Measurements from ENCODE around the gene SULT1A4. TPM values are rescaled to one million over a fixed set of nuclear protein-coding genes. Genes with fewer than 3 reads are reported as not detected.
A peak's percentile ranks its signal among the peaks of the same experiment; 100 is the strongest.
"Not testable (repeated sequence)": the region's sequence is repeated elsewhere in the genome, so short reads cannot be mapped to it uniquely, and the experiment has no call there.

SULT1A4 gene
- polyA plus RNA-seq (ENCODE audit: low read depth in 6 of 6): 1 to 10 TPM in 2 of 6 donors, under 1 TPM in 1, not detected in 3; 0.78 to 2.1 (median 1.9) TPM

DNA sequence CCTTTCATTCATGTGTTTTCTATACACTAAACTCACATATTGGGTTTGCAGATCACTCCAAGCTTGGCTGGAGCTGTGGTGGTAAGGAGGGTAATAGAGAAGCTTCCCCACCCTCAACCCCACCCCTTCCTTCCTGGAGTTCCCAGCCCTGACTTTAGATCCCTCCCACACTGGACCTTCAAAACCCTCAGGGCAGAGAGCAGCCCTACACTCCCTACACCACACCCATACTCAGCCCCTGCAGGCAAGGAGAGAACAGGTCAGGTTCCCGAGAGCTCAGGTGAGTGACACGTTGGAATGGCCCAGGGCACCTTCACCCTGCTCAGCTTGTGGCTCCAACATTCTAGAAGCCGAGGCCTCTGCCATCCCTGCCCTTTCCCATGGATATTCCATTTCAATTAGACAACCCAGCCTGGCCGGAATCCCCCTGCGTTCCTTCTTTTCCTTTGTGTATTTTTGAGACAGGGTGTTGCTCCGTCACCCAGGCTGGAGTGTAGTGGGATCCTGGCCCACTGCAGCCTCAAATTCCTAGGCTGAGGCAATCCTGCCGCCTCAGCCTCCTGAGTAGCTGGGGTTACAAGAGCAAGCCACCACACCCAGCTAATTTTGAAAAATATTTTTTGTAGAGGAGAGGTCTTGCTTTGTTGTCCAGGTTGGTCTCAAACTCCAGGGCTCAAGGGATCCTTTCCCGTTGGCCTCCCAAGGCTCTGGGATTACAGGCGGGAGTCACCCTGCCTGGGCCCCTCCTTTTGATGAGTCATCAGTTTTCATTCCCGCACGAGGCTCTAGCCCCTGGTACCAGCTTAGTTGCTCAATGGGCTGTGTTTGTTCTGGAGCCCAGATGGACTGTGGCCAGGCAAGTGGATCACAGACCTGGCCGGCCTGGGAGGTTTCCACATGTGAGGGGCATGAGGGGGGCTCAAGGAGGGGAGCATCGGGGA, at the start of gene SULT1A4:
SULT1A4 (plus strand) TSS at position 208 of the 941 bp plus-strand sequence. CDS start 1,473 bp downstream, outside the sequence.
- H3K27me3 Mint-ChIP-seq; H3K4me1 Mint-ChIP-seq; H3K9me3 Mint-ChIP-seq; H3K27ac Mint-ChIP-seq; H3K4me3 Mint-ChIP-seq; ATAC-seq (ENCODE audit: low read depth in 2 of 2); H3K36me3 Mint-ChIP-seq; DNase-seq: not testable (repeated sequence)

DNA sequence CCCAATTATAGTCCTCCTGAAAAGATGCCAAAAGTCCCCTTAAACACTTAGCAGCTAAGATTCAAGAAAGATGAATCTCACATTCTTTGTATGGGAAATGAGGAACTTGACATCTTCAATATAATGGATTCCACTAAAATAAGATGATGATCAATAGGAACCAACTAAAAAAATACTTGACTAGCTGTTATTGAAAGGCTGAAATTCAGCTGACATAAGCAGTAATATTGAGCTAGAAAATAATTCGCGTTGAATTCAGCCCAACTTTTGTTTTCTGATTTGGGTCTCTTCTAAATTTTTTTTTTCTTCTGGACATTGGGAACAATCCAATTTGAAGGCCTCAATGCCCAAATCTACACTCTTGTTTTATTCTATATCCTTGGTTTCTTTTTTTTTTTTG, 36.1 kb upstream of the SULT1A4 start:
- H3K27me3 Mint-ChIP-seq; H3K4me3 Mint-ChIP-seq; H3K36me3 Mint-ChIP-seq; DNase-seq; H3K9me3 Mint-ChIP-seq; H3K4me1 Mint-ChIP-seq; ATAC-seq (ENCODE audit: low read depth in 2 of 2): not testable (repeated sequence)
- H3K27ac Mint-ChIP-seq: peak overlapping the region in 1 of 6 donors; percentile 76

- peaks cover 5 to 16% (median 11%) of the 10 kb centered on the region in 3 donors for H3K4me1 Mint-ChIP-seq
- not testable (repeated sequence) for H3K36me3 Mint-ChIP-seq; H3K4me3 Mint-ChIP-seq; H3K27me3 Mint-ChIP-seq; DNase-seq; H3K9me3 Mint-ChIP-seq; ATAC-seq (ENCODE audit: low read depth in 2 of 2); H3K27ac Mint-ChIP-seq
Observed at GRCh38 chr16:29425390-29425789, 34.3 kb upstream of the SULT1A4 start.

DNA sequence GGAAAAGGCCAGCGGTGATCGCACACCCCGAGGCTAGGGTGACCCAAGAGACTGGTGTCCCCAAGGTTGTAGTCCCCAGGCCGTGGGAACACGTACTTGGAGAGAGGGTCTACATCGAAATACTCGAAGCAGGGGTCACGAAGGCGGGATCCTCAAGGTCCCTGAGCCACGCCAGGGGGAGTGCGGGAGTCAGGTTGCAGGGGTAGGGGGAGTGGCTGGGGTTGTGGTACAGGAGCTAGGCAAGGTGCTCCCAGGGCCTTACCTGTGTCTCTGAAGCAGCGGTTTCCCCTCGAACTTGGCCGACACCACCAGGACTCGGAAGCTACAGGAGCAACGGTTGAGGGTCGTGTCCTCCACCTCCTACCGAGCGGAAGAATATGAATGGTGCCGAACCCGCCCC, 6.0 kb upstream of the SULT1A4 start:
- not testable (repeated sequence) for H3K4me3 Mint-ChIP-seq, H3K27me3 Mint-ChIP-seq, H3K4me1 Mint-ChIP-seq, H3K36me3 Mint-ChIP-seq, H3K27ac Mint-ChIP-seq, DNase-seq, H3K9me3 Mint-ChIP-seq
- ATAC-seq (ENCODE audit: low read depth in 2 of 2): peak; percentile 19 to 22

DNA sequence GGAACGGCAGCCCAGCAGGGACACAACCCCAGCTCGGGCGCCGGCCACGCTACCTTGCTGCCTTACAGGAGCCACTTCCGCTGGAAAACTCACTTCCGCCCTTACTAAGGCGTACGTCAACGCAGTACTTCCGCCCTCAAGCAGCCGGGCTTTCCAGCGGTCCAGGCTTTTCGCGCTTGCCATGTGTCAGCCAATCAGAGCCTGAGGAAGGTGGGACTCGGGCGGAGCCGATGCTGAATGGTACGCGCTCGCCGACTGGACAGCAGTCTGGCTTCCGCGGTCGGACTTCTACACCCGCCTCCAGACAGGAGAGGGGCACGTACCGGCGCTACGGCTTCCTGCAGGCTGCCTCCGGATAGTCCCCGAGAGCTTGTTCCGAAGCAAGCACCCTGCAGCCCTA, 5.4 kb upstream of the SULT1A4 start, which contains the start of the genes BOLA2 and SLX1B:
BOLA2 (minus strand) TSS at position 83 of the 400 bp plus-strand sequence. CDS start 98 bp downstream, outside the sequence.
SLX1B (plus strand) TSS at position 265 of the 400 bp plus-strand sequence.
- peak; percentile 86 to 88 for ATAC-seq (ENCODE audit: low read depth in 2 of 2)
- H3K9me3 Mint-ChIP-seq, H3K36me3 Mint-ChIP-seq, DNase-seq, H3K27me3 Mint-ChIP-seq, H3K4me1 Mint-ChIP-seq, H3K4me3 Mint-ChIP-seq, H3K27ac Mint-ChIP-seq: not testable (repeated sequence)

DNA sequence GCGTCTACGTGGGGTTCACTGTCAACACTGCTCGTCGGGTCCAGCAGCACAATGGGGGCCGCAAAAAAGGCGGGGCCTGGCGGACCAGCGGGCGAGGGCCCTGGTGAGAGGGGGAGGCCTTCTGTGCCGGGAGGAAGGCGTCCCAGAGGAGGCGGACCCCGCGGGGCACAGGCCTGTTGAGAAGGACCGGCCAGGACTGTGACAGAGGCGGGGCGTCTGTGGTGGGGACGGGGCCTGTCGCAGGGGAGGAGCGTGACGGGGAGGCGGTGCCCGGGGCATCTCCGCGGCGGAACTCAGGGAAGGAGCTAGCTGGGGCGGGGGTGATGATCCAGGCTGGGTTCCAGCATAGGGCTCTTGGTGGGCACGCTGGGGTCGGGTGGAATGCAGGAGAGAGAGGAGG, 4.9 kb upstream of the SULT1A4 start:
- H3K9me3 Mint-ChIP-seq, H3K4me3 Mint-ChIP-seq, DNase-seq, H3K27ac Mint-ChIP-seq, H3K27me3 Mint-ChIP-seq, H3K4me1 Mint-ChIP-seq, H3K36me3 Mint-ChIP-seq: not testable (repeated sequence)
- ATAC-seq (ENCODE audit: low read depth in 2 of 2): peak; percentile 65 to 66

DNA sequence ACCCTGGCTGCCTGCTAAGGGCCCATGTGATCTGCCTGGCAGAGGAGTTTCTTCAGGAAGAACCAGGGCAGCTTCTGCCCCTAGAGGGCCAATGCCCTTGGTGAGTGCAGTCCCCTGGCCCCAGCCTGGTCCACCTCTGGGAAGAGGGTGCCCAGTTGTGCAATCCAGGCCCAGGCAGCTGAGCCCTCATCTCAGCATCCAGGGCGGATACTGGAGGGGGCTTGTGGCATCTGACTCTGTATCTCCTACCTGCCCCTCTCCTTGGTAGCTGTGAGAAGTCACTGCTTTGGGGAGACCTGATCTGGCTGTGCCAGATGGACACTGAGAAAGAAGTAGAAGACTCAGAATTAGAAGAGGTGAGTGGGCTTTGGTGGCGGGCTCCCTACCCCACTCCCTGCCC, 2.1 kb upstream of the SULT1A4 start:
- not testable (repeated sequence) for DNase-seq; H3K27ac Mint-ChIP-seq; H3K36me3 Mint-ChIP-seq; ATAC-seq (ENCODE audit: low read depth in 2 of 2); H3K9me3 Mint-ChIP-seq; H3K27me3 Mint-ChIP-seq; H3K4me3 Mint-ChIP-seq; H3K4me1 Mint-ChIP-seq

DNA sequence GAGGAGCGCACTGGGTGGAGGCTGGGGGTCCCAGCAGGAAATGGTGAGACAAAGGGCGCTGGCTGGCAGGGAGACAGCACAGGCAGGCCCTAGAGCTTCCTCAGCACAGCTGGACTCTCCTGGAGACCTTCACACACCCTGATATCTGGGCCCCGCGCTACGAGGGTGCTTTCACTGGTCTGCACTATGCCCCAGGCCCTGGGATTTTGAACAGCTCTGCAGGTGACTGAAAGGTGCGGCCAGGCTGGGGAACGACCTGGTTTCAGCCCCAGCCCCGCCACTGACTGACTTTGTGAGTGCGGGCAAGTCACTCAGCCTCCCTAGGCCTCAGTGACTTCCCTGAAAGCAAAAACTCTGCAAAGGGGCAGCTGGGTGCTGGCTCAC, 926 bp downstream of the SULT1A4 start:
- not testable (repeated sequence) for H3K27me3 Mint-ChIP-seq; H3K4me3 Mint-ChIP-seq; H3K27ac Mint-ChIP-seq; DNase-seq; ATAC-seq (ENCODE audit: low read depth in 2 of 2); H3K36me3 Mint-ChIP-seq; H3K9me3 Mint-ChIP-seq; H3K4me1 Mint-ChIP-seq

- H3K4me3 Mint-ChIP-seq, H3K36me3 Mint-ChIP-seq, H3K9me3 Mint-ChIP-seq, H3K27ac Mint-ChIP-seq, DNase-seq, H3K4me1 Mint-ChIP-seq, H3K27me3 Mint-ChIP-seq: not testable (repeated sequence)
- ATAC-seq (ENCODE audit: low read depth in 2 of 2): peak; percentile 75 to 78
Observed at GRCh38 chr16:29465985-29466824, 6.5 kb downstream of the SULT1A4 start.

DNA sequence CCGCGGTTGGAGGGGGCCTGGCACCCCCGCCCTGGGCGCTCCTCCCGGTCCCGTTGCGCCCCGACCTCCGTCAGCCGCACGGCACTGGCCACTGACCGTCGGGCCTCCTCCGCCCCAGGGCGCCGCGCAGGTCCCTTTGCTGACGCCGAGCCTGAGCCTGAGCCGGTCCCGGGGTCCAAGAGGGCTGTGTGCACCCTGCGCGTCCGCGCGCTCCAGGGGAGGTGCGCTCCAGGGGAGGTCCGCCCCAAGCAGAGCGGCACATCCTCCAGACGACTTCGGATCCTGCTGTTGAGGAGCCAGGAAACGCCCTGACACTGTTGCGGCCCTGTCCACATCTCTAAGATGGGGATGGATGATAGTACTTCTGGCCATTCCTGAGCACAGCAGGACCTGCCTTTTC, 7.2 kb downstream of the SULT1A4 start:
- not testable (repeated sequence) for H3K9me3 Mint-ChIP-seq, H3K27ac Mint-ChIP-seq, H3K36me3 Mint-ChIP-seq, H3K27me3 Mint-ChIP-seq, DNase-seq, H3K4me1 Mint-ChIP-seq, H3K4me3 Mint-ChIP-seq
- peak; percentile 29 to 38 for ATAC-seq (ENCODE audit: low read depth in 2 of 2)

- H3K4me3 Mint-ChIP-seq, H3K27me3 Mint-ChIP-seq, H3K36me3 Mint-ChIP-seq, DNase-seq, H3K27ac Mint-ChIP-seq, H3K9me3 Mint-ChIP-seq, H3K4me1 Mint-ChIP-seq: not testable (repeated sequence)
- ATAC-seq (ENCODE audit: low read depth in 2 of 2): peak; percentile 46 to 55
Observed at GRCh38 chr16:29467654-29468366, 8.1 kb downstream of the SULT1A4 start.

DNA sequence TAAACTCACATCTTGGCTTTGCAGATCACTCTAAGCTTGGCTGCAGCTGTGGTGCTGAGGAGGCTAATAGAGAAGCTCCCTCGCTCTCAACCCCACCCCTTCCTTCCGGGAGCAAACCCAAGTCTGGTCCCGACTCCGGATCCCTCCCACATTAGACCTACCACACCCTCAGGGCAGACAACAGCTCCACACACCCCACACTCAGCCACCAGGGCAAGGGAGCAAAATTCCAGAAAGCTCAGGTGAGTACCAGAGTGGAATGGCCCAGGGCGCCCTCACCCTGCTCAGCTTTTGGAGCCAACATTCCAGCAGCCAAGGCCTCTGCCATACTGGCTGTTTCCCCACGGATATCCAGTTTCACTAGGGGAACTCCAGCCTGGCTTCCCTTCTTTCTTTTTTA, 9.9 kb downstream of the SULT1A4 start:
- not testable (repeated sequence) for H3K27me3 Mint-ChIP-seq, H3K27ac Mint-ChIP-seq, H3K4me1 Mint-ChIP-seq, H3K36me3 Mint-ChIP-seq, H3K9me3 Mint-ChIP-seq
- DNase-seq: peak; percentile 6
- peak; percentile 11 to 46 for ATAC-seq (ENCODE audit: low read depth in 2 of 2)
- H3K4me3 Mint-ChIP-seq: peak overlapping the region in 3 of 8 donors; percentile 15 to 72 (median 39)

DNA sequence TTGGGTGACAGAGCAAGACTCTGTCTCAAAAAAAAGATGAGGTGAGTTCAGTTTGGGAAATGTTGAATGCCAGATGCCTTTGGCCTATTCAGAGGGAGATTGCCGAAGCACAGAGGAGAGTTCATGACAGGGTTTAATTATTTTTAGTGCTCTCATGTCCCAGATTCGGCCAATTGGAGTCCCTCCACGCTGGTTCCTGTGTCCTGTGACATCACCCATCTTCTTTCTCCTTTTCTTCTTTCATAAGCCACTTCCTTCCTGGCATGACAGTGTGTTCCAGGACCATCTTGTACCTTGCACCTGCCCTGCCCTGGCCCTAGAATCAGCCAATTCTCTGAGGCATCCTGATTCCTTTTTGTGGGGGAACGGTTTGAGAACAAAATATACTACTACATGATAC, 12.4 kb downstream of the SULT1A4 start:
- H3K36me3 Mint-ChIP-seq; H3K9me3 Mint-ChIP-seq; H3K27ac Mint-ChIP-seq; H3K4me1 Mint-ChIP-seq; H3K4me3 Mint-ChIP-seq; DNase-seq; H3K27me3 Mint-ChIP-seq; ATAC-seq (ENCODE audit: low read depth in 2 of 2): not testable (repeated sequence)
